HepG2 (cell line): Measurements from ENCODE around the gene KRTAP13-1. TPM values are rescaled to one million over a fixed set of nuclear protein-coding genes. Genes with fewer than 3 reads are reported as not detected.

ENCODE experiments used
- ATAC-seq: fragments of 200-7000 bp; cut with Tn5 transposase; 3 replicates; pipeline ENCODE4 v1.9.1; 2020; ENCODE audit warnings: mild to moderate bottlenecking, moderate library complexity
- Bru-seq: library from RNA; stranded (reverse); fragments of 400-500 nt; gene quantifications from one replicate; lab custom pipeline; 2021; lab: Mats Ljungman, UMichigan
- BruChase-seq, 2 experiments: library from RNA; stranded (reverse); fragments of 400-500 nt; gene quantifications; one replicate each; lab custom pipeline; 2021; lab: Mats Ljungman, UMichigan
- BruUV-seq: library from RNA; stranded (reverse); fragments of 400-500 nt; replicated peaks from 2 replicates; lab custom pipeline; 2021; lab: Mats Ljungman, UMichigan
- CTCF ChIA-PET: fragments of 300-600 bp; formaldehyde crosslinking; extraction: SDS; loops from one replicate; lab custom pipeline; 2021; ENCODE audit warnings: low total read pairs, inconsistent platforms, low intra/inter-chr PET ratio; lab: Yijun Ruan, JAX
- POLR2A ChIA-PET: fragments of 350-600 bp; sonication (Branson Sonifier 250); formaldehyde crosslinking; loops from one replicate; lab custom pipeline; 2020; ENCODE audit warnings: antibody characterized with exemption, inconsistent platforms; lab: Yijun Ruan, JAX
- DNase-seq: peaks from one replicate; pipeline ENCODE4 v3.0.0-alpha.2; 2015; ENCODE audit warnings: low spot score
- FAIRE-seq: peaks from 3 replicates; lab custom pipeline; 2011; peaks lifted over from hg19 to GRCh38; lab: Jason Lieb, UNC
- H2AFZ ChIP-seq: one replicate; pipeline ENCODE4 v1.6.1; 2011; ENCODE audit warnings: low read length, inconsistent platforms
- H3K27ac ChIP-seq: fragments of 300-600 bp; 3 replicates; pipeline ENCODE4 v1.8.0; 2011; ENCODE audit warnings: mixed run types, mild to moderate bottlenecking, mixed read lengths, low read length, inconsistent platforms; ENCODE audit not compliant: insufficient read depth; ENCODE audit errors: extremely low read length
- H3K27me3 ChIP-seq, 2 experiments: fragments of 200-600 bp in 1 of 2; 2 replicates in 1 of 2; 3 replicates in 1 of 2; pipeline versions ENCODE4 v1.6.0 to v1.8.0; 2011; ENCODE audit warnings: low read length in 2 of 2, mild to moderate bottlenecking in 2 of 2, moderate library complexity in 2 of 2, inconsistent platforms in 1 of 2; ENCODE audit not compliant: insufficient read depth in 2 of 2, control insufficient read depth in 1 of 2
- H3K36me3 ChIP-seq, 2 experiments: fragments of 200-600 bp in 1 of 2; replicated peaks in 1 of 2; 2 replicates in 1 of 2; 3 replicates in 1 of 2; pipeline versions ENCODE4 v1.5.1 to v1.8.0; 2011; ENCODE audit warnings: low read length in 2 of 2, inconsistent platforms in 1 of 2; ENCODE audit not compliant: insufficient read depth in 2 of 2, control insufficient read depth in 1 of 2
- H3K4me1 ChIP-seq: 2 replicates; pipeline ENCODE4 v1.5.1; 2012; ENCODE audit warnings: low read length, inconsistent platforms; ENCODE audit not compliant: insufficient read depth
- H3K4me2 ChIP-seq: 2 replicates; pipeline ENCODE4 v1.6.0; 2011; ENCODE audit warnings: low read depth, low read length, inconsistent platforms
- H3K4me3 ChIP-seq, 3 experiments: fragments of 200-600 bp in 1 of 3; sonication (generic), shearing (Covaris generic) in 1 of 3; replicated peaks in 1 of 3; 2 replicates each; pipeline ENCODE4 v1.5.1; 2011 to 2016; ENCODE audit warnings: low read length in 3 of 3, inconsistent platforms in 2 of 3, low read depth in 2 of 3, mild to moderate bottlenecking in 2 of 3, control low read depth in 1 of 3, mixed read lengths in 1 of 3; ENCODE audit not compliant: insufficient read depth in 1 of 3
- H3K79me2 ChIP-seq: one replicate; pipeline ENCODE4 v1.6.1; 2011; ENCODE audit warnings: low read length, inconsistent platforms; ENCODE audit not compliant: insufficient read depth
- H3K9ac ChIP-seq: 2 replicates; pipeline ENCODE4 v1.6.0; 2011; ENCODE audit warnings: mild to moderate bottlenecking, low read depth, low read length, inconsistent platforms; ENCODE audit not compliant: insufficient read depth
- H3K9me3 ChIP-seq: 2 replicates; pipeline ENCODE4 v1.5.1; 2012; ENCODE audit warnings: mild to moderate bottlenecking, low read length
- H4K20me1 ChIP-seq: 2 replicates; pipeline ENCODE4 v1.6.0; 2011; ENCODE audit warnings: inconsistent platforms, mild to moderate bottlenecking, low read length, moderate library complexity; ENCODE audit not compliant: insufficient read depth
- SAP130 ChIP-seq: IDR thresholded peaks from 2 replicates; pipeline ENCODE4 v1.6.1; 2016; ENCODE audit warnings: low read depth
- USF2 ChIP-seq, 2 experiments: sonication (generic) in 1 of 2; formaldehyde crosslinking in 1 of 2; IDR thresholded peaks; 2 replicates each; pipeline versions ENCODE4 v1.5.1 to v1.6.1; 2011 to 2020; ENCODE audit warnings: borderline replicate concordance in 1 of 2, low read depth in 1 of 2, low read length in 1 of 2, mild to moderate bottlenecking in 1 of 2, missing genetic modification reagents in 1 of 2, moderate library complexity in 1 of 2
- ZBTB4 ChIP-seq: sonication (generic); formaldehyde crosslinking; IDR thresholded peaks from 2 replicates; pipeline ENCODE4 v1.4.0; 2020; ENCODE audit warnings: missing genetic modification reagents, mild to moderate bottlenecking, borderline replicate concordance
- ZNF549 ChIP-seq: sonication (generic); formaldehyde crosslinking; IDR thresholded peaks from 2 replicates; pipeline ENCODE4 v1.5.0; 2020; ENCODE audit warnings: missing genetic modification reagents
- WGBS: methylation state at CpG from one replicate; pipeline ENCODE4 v1.1.6; 2017; ENCODE audit warnings: low lambda C conversion rate; 5-methylcytosine and 5-hydroxymethylcytosine counted together
- in situ Hi-C: cut with HindIII; loops from 2 replicates; pipeline ENCODE4 v1.10.0; 2017; ENCODE audit warnings: low pct_unique_long_range_greater_than_20kb; ENCODE audit not compliant: extremely low pct_ligation_motif_present
- intact Hi-C: fragments of 100-400 bp; cut with micrococcal nuclease; formaldehyde crosslinking; loops from one replicate; pipeline ENCODE4 v1.10.0; 2022; ENCODE audit not compliant: unreplicated experiment
- long read RNA-seq, 2 experiments: library from RNA in 1 of 2; library from polyadenylated mRNA in 1 of 2; stranded (forward) in 1 of 2; unstranded in 1 of 2; transcript quantifications; one replicate each; pipeline ENCODE4 v2.0.0, GENCODE V29; 2019 to 2022
- polyA minus RNA-seq, 3 experiments: library from RNA; depleted of rRNA, polyadenylated mRNA; stranded (reverse); fragments of >200 nt; gene quantifications; 2 replicates each; pipeline ENCODE4 v1.2.3, GENCODE V29; 2011; ENCODE audit warnings: low replicate concordance in 1 of 3
- polyA plus RNA-seq, 8 experiments: library from polyadenylated mRNA; depleted of rRNA in 3 of 8; stranded (reverse) in 7 of 8; unstranded in 1 of 8; fragments of >200 nt; fragmentation: Illumina TruSeq in 4 of 8; extraction: Trizol in 4 of 8; gene quantifications; 2 replicates each; pipeline versions ENCODE4 v1.2.1 to v1.2.3, GENCODE V29; 2011 to 2016; ENCODE audit warnings: low read depth in 4 of 8, missing spikeins in 1 of 8, mixed read lengths in 1 of 8; ENCODE audit not compliant: insufficient read depth in 1 of 8
- total RNA-seq, 5 experiments: library from RNA; depleted of rRNA; stranded (reverse); fragments of >200 nt; fragmentation: Illumina TruSeq; extraction: Trizol; gene quantifications; 2 replicates each; pipeline ENCODE4 v1.2.3, GENCODE V29; 2016; ENCODE audit warnings: low read depth in 1 of 5

Gene KRTAP13-1
- total RNA-seq (2016; rRNA removed; fragmentation: Illumina TruSeq; extraction: Trizol) (not detected in 2 replicates), polyA plus RNA-seq (2011; rRNA removed) (not detected in 2 replicates), polyA minus RNA-seq (2011; rRNA and poly(A)+ RNA removed; ENCODE audit: low replicate concordance) (not detected in 2 replicates), Bru-seq, nascent RNA (not detected), BruChase-seq, experiment 1, labeled RNA remaining after a 6-hour chase (not detected), BruChase-seq, experiment 2, labeled RNA remaining after a 2-hour chase (not detected)
- total RNA-seq (2016; cell fraction: cytosol; rRNA removed; fragmentation: Illumina TruSeq; extraction: Trizol; ENCODE audit: low read depth): not detected in 2 replicates
- not detected in 2 replicates for total RNA-seq (2016; cell fraction: insoluble cytoplasmic fraction; rRNA removed; fragmentation: Illumina TruSeq; extraction: Trizol)
- not detected in 2 replicates for total RNA-seq (2016; cell fraction: membrane; rRNA removed; fragmentation: Illumina TruSeq; extraction: Trizol)
- total RNA-seq (2016; cell fraction: nucleus; rRNA removed; fragmentation: Illumina TruSeq; extraction: Trizol): not detected in 2 replicates
- polyA plus RNA-seq (2011; cell fraction: cytosol; rRNA removed): not detected in 2 replicates
- polyA plus RNA-seq (2011; cell fraction: nucleus; rRNA removed): not detected in 2 replicates
- not detected in 2 replicates for polyA plus RNA-seq (2012)
- not detected in 2 replicates for polyA plus RNA-seq (2016; cell fraction: cytosol; fragmentation: Illumina TruSeq; extraction: Trizol; ENCODE audit: low read depth)
- polyA plus RNA-seq (2016; cell fraction: insoluble cytoplasmic fraction; fragmentation: Illumina TruSeq; extraction: Trizol; ENCODE audit: low read depth): not detected in 2 replicates
- polyA plus RNA-seq (2016; cell fraction: membrane; fragmentation: Illumina TruSeq; extraction: Trizol; ENCODE audit: low read depth): not detected in 2 replicates
- not detected in 2 replicates for polyA plus RNA-seq (2016; cell fraction: nucleus; fragmentation: Illumina TruSeq; extraction: Trizol; ENCODE audit: insufficient read depth, low read depth)
- polyA minus RNA-seq (2011; cell fraction: cytosol; rRNA and poly(A)+ RNA removed): not detected in 2 replicates
- polyA minus RNA-seq (2011; cell fraction: nucleus; rRNA and poly(A)+ RNA removed): not detected in 2 replicates
- long read RNA-seq, experiment 1: 0 reads
- long read RNA-seq, experiment 2: 0 reads

- H3K79me2 ChIP-seq: no peaks in the 10 kb centered on the region
- ChIA-PET CTCF (no interaction called here), POLR2A (no interaction called here)
- no peak within 1 kb of the TSS for H2AFZ ChIP-seq
- DNase-seq (no peak), FAIRE-seq (no peak), ATAC-seq (no peak)
- in situ Hi-C loops: no loop called here
- no peaks in the 10 kb centered on the region for H3K36me3 ChIP-seq
- no peak within 1 kb of the TSS for H3K4me3 ChIP-seq
- under 1% methylated on average over 4 of the region's 4 CpGs for WGBS
- no peaks in the 10 kb centered on the region for H3K27me3 ChIP-seq
- peaks cover 69% of the 10 kb centered on the region for H3K9me3 ChIP-seq
- no peak within 1 kb of the TSS for H3K27ac ChIP-seq
- no peak for TF ChIP-seq ZBTB4
- no peak for TF ChIP-seq ZNF549 (CRISPR knock-in tag)
- no peak for TF ChIP-seq USF2 (IDR thresholded peaks at IDR 0.05; ENCODE audit: low read depth, low read length)
- no peak for TF ChIP-seq USF2 (CRISPR knock-in tag; IDR thresholded peaks at IDR 0.05; ENCODE audit: borderline replicate concordance)
- TF ChIP-seq SAP130: no peak
- no TSS peak for BruUV-seq
- H3K4me2 ChIP-seq: no peak within 1 kb of the TSS
- H4K20me1 ChIP-seq: no peaks in the 10 kb centered on the region
- H3K9ac ChIP-seq: no peak within 1 kb of the TSS
- intact Hi-C loops: no loop called here
- no peaks in the 10 kb centered on the region for H3K4me1 ChIP-seq
Observed at GRCh38 chr21:30395731-30396130, at the start of gene KRTAP13-1. TSS of gene KRTAP13-1 (plus strand) at chr21:30396031. CDS start at chr21:30396087, 56 bp downstream.
